ENCODE results near the gene CLCN4. TPM values are rescaled to one million over a fixed set of nuclear protein-coding genes. Genes with fewer than 3 reads are reported as not detected.

CLCN4 gene
- polyA plus RNA-seq, 1 of the 3 experiments (the other 2 are of a cell fraction), result 1.1 TPM

DNA sequence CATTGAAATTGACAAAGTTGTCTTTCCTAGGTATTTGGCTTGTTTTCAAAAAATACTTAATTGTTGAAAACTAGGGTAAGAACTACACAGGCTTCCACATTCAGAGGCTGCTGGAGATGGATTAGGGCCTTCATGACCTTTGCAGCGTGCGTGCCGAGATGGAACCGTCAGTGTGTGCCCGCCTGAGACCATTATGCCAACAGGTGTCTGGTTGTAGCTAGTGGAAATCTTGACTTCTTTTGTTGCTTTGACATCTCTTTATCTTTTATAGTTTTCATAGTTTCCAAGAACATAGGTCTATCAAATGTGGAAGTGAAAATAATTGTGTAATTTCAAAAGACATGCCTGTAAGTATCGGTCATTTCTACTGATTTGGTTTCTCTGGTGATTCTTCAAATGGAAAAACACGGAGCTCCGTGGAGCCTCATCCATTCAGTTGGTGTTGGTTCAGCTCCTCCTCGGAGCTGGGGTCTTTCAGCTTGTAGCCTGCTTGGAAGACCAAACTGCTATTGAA, 38.9 kb upstream of the CLCN4 start:
- H3K9me3 ChIP-seq, result peaks cover 8% of the 10 kb centered on the region; the same call in 1 of the 2 replicates
- peaks cover 0 to 29% of the 10 kb centered on the region in 2 experiments for H3K36me3 ChIP-seq (replicated peaks in 1 of 2; ENCODE audit: control insufficient read depth in 1 of 2, insufficient read depth in 2 of 2, low read length in 1 of 2)
- peaks cover 14% of the 10 kb centered on the region for H3F3A ChIP-seq (replicated peaks; ENCODE audit: insufficient read depth)
- H3K27me3 ChIP-seq (ENCODE audit: insufficient read depth), result no peaks in the 10 kb centered on the region
- POLR2A ChIA-PET, result no interaction called here
- WGBS (ENCODE audit: low lambda C conversion rate), result 72% methylated on average over 9 of the region's 9 CpGs
- no peak overlapping the region for H3K9ac ChIP-seq
- H4K20me1 ChIP-seq (ENCODE audit: insufficient read depth), result peaks cover 3% of the 10 kb centered on the region; the same call in 1 of the 2 replicates
- H3K4me1 ChIP-seq (ENCODE audit: control insufficient read depth in 1 of 2, insufficient read depth in 2 of 2, low read depth in 1 of 2, low read length in 1 of 2), result no peaks in the 10 kb centered on the region
- H3K27ac ChIP-seq (ENCODE audit: low read depth in 2 of 2, low read length in 1 of 2), result no peak overlapping the region
- TF ChIP-seq, protein P1, sequence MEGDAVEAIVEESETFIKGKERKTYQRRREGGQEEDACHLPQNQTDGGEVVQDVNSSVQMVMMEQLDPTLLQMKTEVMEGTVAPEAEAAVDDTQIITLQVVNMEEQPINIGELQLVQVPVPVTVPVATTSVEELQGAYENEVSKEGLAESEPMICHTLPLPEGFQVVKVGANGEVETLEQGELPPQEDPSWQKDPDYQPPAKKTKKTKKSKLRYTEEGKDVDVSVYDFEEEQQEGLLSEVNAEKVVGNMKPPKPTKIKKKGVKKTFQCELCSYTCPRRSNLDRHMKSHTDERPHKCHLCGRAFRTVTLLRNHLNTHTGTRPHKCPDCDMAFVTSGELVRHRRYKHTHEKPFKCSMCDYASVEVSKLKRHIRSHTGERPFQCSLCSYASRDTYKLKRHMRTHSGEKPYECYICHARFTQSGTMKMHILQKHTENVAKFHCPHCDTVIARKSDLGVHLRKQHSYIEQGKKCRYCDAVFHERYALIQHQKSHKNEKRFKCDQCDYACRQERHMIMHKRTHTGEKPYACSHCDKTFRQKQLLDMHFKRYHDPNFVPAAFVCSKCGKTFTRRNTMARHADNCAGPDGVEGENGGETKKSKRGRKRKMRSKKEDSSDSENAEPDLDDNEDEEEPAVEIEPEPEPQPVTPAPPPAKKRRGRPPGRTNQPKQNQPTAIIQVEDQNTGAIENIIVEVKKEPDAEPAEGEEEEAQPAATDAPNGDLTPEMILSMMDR (IDR thresholded peaks at IDR 0.05), result no peak
- TF ChIP-seq TCF12 (IDR thresholded peaks at IDR 0.05), result no peak
- TF ChIP-seq FOXM1 (IDR thresholded peaks at IDR 0.05; ENCODE audit: low read depth), result no peak
- no peak for TF ChIP-seq TAF1 (IDR thresholded peaks at IDR 0.05; ENCODE audit: borderline replicate concordance, low read depth, low read length)
- no peak for TF ChIP-seq JUND (IDR thresholded peaks at IDR 0.05)
- no peak for TF ChIP-seq RAD21 (IDR thresholded peaks at IDR 0.05; ENCODE audit: low read length)
- no peak for TF ChIP-seq RFX5 (IDR thresholded peaks at IDR 0.05; ENCODE audit: low read length)
- no peak for TF ChIP-seq RCOR1 (IDR thresholded peaks at IDR 0.05; ENCODE audit: low read length)
- TF ChIP-seq TEAD4 (IDR thresholded peaks at IDR 0.05; ENCODE audit: borderline replicate concordance, insufficient read depth), result no peak
- no peak for TF ChIP-seq EZH2phosphoT487 (IDR thresholded peaks at IDR 0.05; ENCODE audit: borderline replicate concordance, low read depth)
- DNase-seq, result no peak
- H3K9me2 ChIP-seq, result no peaks in the 10 kb centered on the region
- H3K4me3 ChIP-seq (ENCODE audit: low read depth in 2 of 2, low read length in 1 of 2), result no peak overlapping the region
- no peak overlapping the region for H2AFZ ChIP-seq (ENCODE audit: low read depth)
- no peak overlapping the region for H3K4me2 ChIP-seq
- CTCF ChIA-PET, result interaction anchor here (1.0 to 3.9 kb wide), 6 partner anchors 9 to 245 kb away, joined by 3 to 45 read pairs (median 4); no protein-coding TSS in a partner anchor
- H3K79me2 ChIP-seq (ENCODE audit: insufficient read depth), result no peaks in the 10 kb centered on the region

DNA sequence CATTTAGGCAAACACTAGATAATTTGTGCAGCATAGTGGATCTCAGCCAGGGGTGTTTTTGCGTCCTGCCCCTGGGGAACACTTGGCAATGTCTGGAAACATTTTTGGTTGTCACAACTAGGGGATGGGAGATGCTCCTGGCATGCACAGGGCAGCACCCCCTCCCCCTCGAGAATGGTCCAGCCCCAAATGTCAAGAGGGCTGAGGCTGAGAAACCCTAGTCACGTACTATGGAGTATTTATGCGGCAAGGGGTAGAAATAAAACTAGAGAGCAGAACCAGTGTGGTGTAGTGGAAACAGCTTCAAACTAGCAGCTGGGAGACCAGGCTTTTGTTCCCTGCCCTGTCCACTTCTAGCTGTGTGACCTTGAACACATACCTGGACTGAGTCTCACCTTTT, 38.2 kb upstream of the CLCN4 start:
- CTCF ChIA-PET, result interaction anchor here (0.5 to 3.9 kb wide), 20 partner anchors 10 to 1369 kb away, joined by 3 to 45 read pairs (median 4); no protein-coding TSS in a partner anchor
- Histone ChIP-seq H4K20me1 (ENCODE audit: insufficient read depth) (peaks cover 3% of the 10 kb centered on the region; the same call in 1 of the 2 replicates), H3K27me3 (ENCODE audit: insufficient read depth) (no peaks in the 10 kb centered on the region), H2AFZ (ENCODE audit: low read depth) (no peak overlapping the region), H3K79me2 (ENCODE audit: insufficient read depth) (no peaks in the 10 kb centered on the region), H3K27ac (ENCODE audit: low read depth in 2 of 2, low read length in 1 of 2) (no peak overlapping the region), H3K4me1 (ENCODE audit: control insufficient read depth in 1 of 2, insufficient read depth in 2 of 2, low read depth in 1 of 2, low read length in 1 of 2) (no peaks in the 10 kb centered on the region), H3K36me3 (replicated peaks in 1 of 2; ENCODE audit: control insufficient read depth in 1 of 2, insufficient read depth in 2 of 2, low read length in 1 of 2) (peaks cover 0 to 29% of the 10 kb centered on the region in 2 experiments), H3K9me2 (no peaks in the 10 kb centered on the region), H3K9me3 (peaks cover 8% of the 10 kb centered on the region; the same call in 1 of the 2 replicates), H3K4me2 (no peak overlapping the region), H3F3A (replicated peaks; ENCODE audit: insufficient read depth) (peaks cover 14% of the 10 kb centered on the region), H3K9ac (no peak overlapping the region), H3K4me3 (ENCODE audit: low read depth in 2 of 2, low read length in 1 of 2) (no peak overlapping the region; a peak in 1 of 4 replicates)
- DNase-seq, result no peak
- POLR2A ChIA-PET, result no interaction called here
- TF ChIP-seq FOXJ3 (CRISPR knock-in tag; IDR thresholded peaks at IDR 0.05) (no peak), TEAD4 (IDR thresholded peaks at IDR 0.05; ENCODE audit: borderline replicate concordance, insufficient read depth) (no peak), MXI1 (IDR thresholded peaks at IDR 0.05; ENCODE audit: low read depth, low read length) (no peak), SIN3A (IDR thresholded peaks at IDR 0.05; ENCODE audit: borderline replicate concordance, low read depth, low read length) (no peak), POLR2AphosphoS5 (IDR thresholded peaks at IDR 0.05; ENCODE audit: low read depth, low read length) (no peak), ELF1 (IDR thresholded peaks at IDR 0.05) (no peak), CHD2 (IDR thresholded peaks at IDR 0.05; ENCODE audit: low read length, partially characterized antibody) (no peak), JUND (IDR thresholded peaks at IDR 0.05) (no peak), YY1 (IDR thresholded peaks at IDR 0.05; ENCODE audit: low read depth) (no peak), NFIC (IDR thresholded peaks at IDR 0.05; ENCODE audit: borderline replicate concordance) (no peak), FOXM1 (IDR thresholded peaks at IDR 0.05; ENCODE audit: low read depth) (no peak), GABPA (IDR thresholded peaks at IDR 0.05; ENCODE audit: low read depth) (no peak)
- TF ChIP-seq, protein P2, sequence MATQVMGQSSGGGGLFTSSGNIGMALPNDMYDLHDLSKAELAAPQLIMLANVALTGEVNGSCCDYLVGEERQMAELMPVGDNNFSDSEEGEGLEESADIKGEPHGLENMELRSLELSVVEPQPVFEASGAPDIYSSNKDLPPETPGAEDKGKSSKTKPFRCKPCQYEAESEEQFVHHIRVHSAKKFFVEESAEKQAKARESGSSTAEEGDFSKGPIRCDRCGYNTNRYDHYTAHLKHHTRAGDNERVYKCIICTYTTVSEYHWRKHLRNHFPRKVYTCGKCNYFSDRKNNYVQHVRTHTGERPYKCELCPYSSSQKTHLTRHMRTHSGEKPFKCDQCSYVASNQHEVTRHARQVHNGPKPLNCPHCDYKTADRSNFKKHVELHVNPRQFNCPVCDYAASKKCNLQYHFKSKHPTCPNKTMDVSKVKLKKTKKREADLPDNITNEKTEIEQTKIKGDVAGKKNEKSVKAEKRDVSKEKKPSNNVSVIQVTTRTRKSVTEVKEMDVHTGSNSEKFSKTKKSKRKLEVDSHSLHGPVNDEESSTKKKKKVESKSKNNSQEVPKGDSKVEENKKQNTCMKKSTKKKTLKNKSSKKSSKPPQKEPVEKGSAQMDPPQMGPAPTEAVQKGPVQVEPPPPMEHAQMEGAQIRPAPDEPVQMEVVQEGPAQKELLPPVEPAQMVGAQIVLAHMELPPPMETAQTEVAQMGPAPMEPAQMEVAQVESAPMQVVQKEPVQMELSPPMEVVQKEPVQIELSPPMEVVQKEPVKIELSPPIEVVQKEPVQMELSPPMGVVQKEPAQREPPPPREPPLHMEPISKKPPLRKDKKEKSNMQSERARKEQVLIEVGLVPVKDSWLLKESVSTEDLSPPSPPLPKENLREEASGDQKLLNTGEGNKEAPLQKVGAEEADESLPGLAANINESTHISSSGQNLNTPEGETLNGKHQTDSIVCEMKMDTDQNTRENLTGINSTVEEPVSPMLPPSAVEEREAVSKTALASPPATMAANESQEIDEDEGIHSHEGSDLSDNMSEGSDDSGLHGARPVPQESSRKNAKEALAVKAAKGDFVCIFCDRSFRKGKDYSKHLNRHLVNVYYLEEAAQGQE (IDR thresholded peaks at IDR 0.05; ENCODE audit: low read depth, low read length), result no peak
- TF ChIP-seq, protein P3, sequence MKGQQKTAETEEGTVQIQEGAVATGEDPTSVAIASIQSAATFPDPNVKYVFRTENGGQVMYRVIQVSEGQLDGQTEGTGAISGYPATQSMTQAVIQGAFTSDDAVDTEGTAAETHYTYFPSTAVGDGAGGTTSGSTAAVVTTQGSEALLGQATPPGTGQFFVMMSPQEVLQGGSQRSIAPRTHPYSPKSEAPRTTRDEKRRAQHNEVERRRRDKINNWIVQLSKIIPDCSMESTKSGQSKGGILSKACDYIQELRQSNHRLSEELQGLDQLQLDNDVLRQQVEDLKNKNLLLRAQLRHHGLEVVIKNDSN (IDR thresholded peaks at IDR 0.05; ENCODE audit: borderline replicate concordance, low read depth), result no peak
- TF ChIP-seq, protein P4, sequence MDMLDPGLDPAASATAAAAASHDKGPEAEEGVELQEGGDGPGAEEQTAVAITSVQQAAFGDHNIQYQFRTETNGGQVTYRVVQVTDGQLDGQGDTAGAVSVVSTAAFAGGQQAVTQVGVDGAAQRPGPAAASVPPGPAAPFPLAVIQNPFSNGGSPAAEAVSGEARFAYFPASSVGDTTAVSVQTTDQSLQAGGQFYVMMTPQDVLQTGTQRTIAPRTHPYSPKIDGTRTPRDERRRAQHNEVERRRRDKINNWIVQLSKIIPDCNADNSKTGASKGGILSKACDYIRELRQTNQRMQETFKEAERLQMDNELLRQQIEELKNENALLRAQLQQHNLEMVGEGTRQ (IDR thresholded peaks at IDR 0.05; ENCODE audit: borderline replicate concordance, low read depth, low read length), result no peak
- WGBS (ENCODE audit: low lambda C conversion rate), result 68% methylated on average over 4 of the region's 4 CpGs

Data from SK-N-SH (cell line).